GM12878 (cell line): ENCODE measurements around the gene SNX32.

Source experiments
- JUND ChIP-seq: IDR thresholded peaks from 2 replicates; pipeline ENCODE4 v1.6.1; 2012; ENCODE audit warnings: low read depth, mild to moderate bottlenecking, low read length, improper control_type of control experiment, moderate library complexity
- TAF1 ChIP-seq: IDR thresholded peaks from 2 replicates; pipeline ENCODE4 v1.6.1; 2011; ENCODE audit warnings: mild to moderate bottlenecking, low read depth, low read length, borderline replicate concordance

- TF ChIP-seq TAF1 = no peak
- TF ChIP-seq JUND = no peak
These were observed 36.0 kb downstream of the SNX32 start for GRCh38 chr11:65869643-65870306.
